ENCODE measurements around the gene CLDN4.

GRCh38 chr7:73856941-73857340 lies 26.1 kb downstream of the CLDN4 start:
- no peak for TF ChIP-seq CTCF (IDR thresholded peaks at IDR 0.05)
- TF ChIP-seq POLR2A (IDR thresholded peaks at IDR 0.05), result no peak
- TF ChIP-seq POLR2AphosphoS5 (IDR thresholded peaks at IDR 0.05), result no peak
